C4-2B (cell line): ENCODE measurements around the gene HYAL1.

ENCODE experiments used
- ZFX ChIP-seq: fragments of 450-650 bp; IDR thresholded peaks from 2 replicates; pipeline ENCODE4 v1.6.1; 2017
- TF ChIP-seq, protein P1 (sequence below): fragments of 450-650 bp; conservative IDR thresholded peaks from 2 replicates; pipeline ENCODE4 v1.5.1; 2017; ENCODE audit warnings: mild to moderate bottlenecking

DNA sequence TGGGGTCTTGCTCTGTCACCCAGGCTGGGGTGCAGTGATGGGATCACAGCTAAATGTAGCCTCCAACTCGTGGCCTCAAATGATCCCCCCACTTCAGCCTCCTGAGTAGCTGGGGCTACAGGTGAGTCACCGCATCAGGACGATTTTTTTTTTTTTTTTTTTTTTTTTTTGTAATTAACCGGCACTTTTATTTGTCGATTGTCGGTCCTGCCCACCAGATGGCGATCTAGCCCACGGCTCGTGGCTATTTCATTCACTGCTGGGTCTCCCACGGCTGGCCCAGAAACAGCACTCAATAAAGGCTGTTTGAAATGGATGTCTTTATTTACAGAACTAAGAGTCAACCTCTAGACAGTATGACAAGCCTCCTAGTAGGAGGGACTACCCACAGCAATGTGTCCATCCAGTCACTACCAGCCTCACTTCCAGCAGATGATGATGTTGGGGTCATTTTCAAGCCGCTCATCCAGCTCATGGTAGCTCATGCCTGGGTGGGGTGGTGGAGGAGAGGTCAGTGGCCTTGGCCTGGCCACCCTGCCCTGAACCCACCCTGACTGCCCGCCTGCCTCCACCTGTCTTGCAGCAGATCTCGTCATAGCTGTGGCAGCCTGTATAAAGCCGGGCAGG lies 43.9 kb upstream of the HYAL1 start:
- TF ChIP-seq, protein P1, sequence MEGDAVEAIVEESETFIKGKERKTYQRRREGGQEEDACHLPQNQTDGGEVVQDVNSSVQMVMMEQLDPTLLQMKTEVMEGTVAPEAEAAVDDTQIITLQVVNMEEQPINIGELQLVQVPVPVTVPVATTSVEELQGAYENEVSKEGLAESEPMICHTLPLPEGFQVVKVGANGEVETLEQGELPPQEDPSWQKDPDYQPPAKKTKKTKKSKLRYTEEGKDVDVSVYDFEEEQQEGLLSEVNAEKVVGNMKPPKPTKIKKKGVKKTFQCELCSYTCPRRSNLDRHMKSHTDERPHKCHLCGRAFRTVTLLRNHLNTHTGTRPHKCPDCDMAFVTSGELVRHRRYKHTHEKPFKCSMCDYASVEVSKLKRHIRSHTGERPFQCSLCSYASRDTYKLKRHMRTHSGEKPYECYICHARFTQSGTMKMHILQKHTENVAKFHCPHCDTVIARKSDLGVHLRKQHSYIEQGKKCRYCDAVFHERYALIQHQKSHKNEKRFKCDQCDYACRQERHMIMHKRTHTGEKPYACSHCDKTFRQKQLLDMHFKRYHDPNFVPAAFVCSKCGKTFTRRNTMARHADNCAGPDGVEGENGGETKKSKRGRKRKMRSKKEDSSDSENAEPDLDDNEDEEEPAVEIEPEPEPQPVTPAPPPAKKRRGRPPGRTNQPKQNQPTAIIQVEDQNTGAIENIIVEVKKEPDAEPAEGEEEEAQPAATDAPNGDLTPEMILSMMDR: peak; percentile 83
- no peak for TF ChIP-seq ZFX
